Suprapubic skin (tissue), 4 donors: ENCODE data around the gene NBPF11.
"Not testable (repeated sequence)": the region's sequence is repeated elsewhere in the genome, so short reads cannot be mapped to it uniquely, and the experiment has no call there.

Experiments
- EP300 ChIP-seq: sonication (generic); formaldehyde crosslinking; IDR thresholded peaks from one replicate; pipeline ENCODE4 v1.6.1; 2017; ENCODE audit warnings: antibody characterized with exemption
- POLR2A ChIP-seq, 2 donors: fragments of 450-650 bp; IDR thresholded peaks; one replicate each; pipeline ENCODE4 v1.6.1; 2017; ENCODE audit warnings: antibody characterized with exemption in 2 of 2, mild to moderate bottlenecking in 2 of 2, moderate library complexity in 2 of 2
- POLR2AphosphoS5 ChIP-seq, 3 donors: sonication (generic); formaldehyde crosslinking; IDR thresholded peaks; one replicate each; pipeline ENCODE4 v1.6.1; 2017; ENCODE audit warnings: antibody characterized with exemption in 3 of 3
- TF ChIP-seq, protein P1 (sequence below), 2 donors: fragments of 200-600 bp in 1 of 2; fragments of 450-650 bp in 1 of 2; sonication (generic) in 1 of 2; IDR thresholded peaks; one replicate each; pipeline ENCODE4 v1.5.1; 2016 to 2019; ENCODE audit warnings: antibody characterized with exemption in 2 of 2, mild to moderate bottlenecking in 1 of 2, moderate library complexity in 1 of 2

DNA sequence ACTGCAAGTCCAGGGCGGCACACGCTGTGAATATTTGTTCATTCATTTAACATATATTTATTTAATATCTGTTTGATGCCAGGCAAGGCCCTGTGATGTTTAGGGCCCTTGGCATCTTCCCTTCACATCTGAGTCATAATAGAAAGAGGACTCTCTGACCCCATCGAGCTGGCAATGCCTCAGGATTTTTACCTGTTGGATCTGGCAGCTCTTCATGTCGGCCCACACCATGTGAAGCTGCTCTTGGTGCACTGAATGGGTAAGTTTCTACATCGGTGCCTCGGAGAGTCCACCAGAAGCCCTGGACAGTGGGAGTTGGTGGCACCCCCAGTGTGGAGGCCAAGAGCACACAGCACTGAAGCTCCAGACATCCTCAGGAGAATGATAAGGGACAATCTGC lies 8.9 kb downstream of the NBPF11 start:
- TF ChIP-seq, protein P1, sequence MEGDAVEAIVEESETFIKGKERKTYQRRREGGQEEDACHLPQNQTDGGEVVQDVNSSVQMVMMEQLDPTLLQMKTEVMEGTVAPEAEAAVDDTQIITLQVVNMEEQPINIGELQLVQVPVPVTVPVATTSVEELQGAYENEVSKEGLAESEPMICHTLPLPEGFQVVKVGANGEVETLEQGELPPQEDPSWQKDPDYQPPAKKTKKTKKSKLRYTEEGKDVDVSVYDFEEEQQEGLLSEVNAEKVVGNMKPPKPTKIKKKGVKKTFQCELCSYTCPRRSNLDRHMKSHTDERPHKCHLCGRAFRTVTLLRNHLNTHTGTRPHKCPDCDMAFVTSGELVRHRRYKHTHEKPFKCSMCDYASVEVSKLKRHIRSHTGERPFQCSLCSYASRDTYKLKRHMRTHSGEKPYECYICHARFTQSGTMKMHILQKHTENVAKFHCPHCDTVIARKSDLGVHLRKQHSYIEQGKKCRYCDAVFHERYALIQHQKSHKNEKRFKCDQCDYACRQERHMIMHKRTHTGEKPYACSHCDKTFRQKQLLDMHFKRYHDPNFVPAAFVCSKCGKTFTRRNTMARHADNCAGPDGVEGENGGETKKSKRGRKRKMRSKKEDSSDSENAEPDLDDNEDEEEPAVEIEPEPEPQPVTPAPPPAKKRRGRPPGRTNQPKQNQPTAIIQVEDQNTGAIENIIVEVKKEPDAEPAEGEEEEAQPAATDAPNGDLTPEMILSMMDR (IDR thresholded peaks at IDR 0.05): not testable (repeated sequence)
- not testable (repeated sequence) for TF ChIP-seq EP300; POLR2AphosphoS5 (IDR thresholded peaks at IDR 0.05); POLR2A (IDR thresholded peaks at IDR 0.05)
